Activated T-helper 1 cell treated with anti-CD3 and anti-CD28 coated beads, Interleukin-12 subunit alpha, Interleukin-12 subunit beta, Interleukin-2, Interleukin-4 antibody, amounts not matched to agents 30 ng/mL and 10 ng/mL and 1 ng/mL, durations not matched to agents 14 hours and 24 hours and 36 hours (primary cell): ENCODE data around the gene AGBL2. TPM values are rescaled to one million over a fixed set of nuclear protein-coding genes. Genes with fewer than 3 reads are reported as not detected.
A peak's percentile ranks its signal among the peaks of the same experiment; 100 is the strongest.
"Not testable (repeated sequence)": the region's sequence is repeated elsewhere in the genome, so short reads cannot be mapped to it uniquely, and the experiment has no call there.

Experiments used
- DNase-seq: peaks from one replicate; pipeline ENCODE4 v3.0.0; 2021; ENCODE audit warnings: low spot score
- H3K27ac Mint-ChIP-seq: one replicate; pipeline ENCODE4 v1.8.0; 2021; ENCODE audit warnings: mild to moderate bottlenecking, mixed read lengths
- H3K27me3 Mint-ChIP-seq: one replicate; pipeline ENCODE4 v1.8.0; 2022; ENCODE audit warnings: mild to moderate bottlenecking, moderate library complexity, mixed read lengths; ENCODE audit not compliant: insufficient read depth
- H3K36me3 Mint-ChIP-seq: one replicate; pipeline ENCODE4 v1.8.0; 2021; ENCODE audit warnings: low read depth, mixed read lengths
- H3K4me1 Mint-ChIP-seq: one replicate; pipeline ENCODE4 v1.8.0; 2021; ENCODE audit warnings: low read depth, mixed read lengths
- H3K4me3 Mint-ChIP-seq: one replicate; pipeline ENCODE4 v1.8.0; 2021; ENCODE audit warnings: mild to moderate bottlenecking, moderate library complexity, mixed read lengths
- H3K9me3 Mint-ChIP-seq: one replicate; pipeline ENCODE4 v1.8.0; 2021; ENCODE audit warnings: mixed read lengths
- intact Hi-C: fragments of 100-400 bp; cut with micrococcal nuclease; formaldehyde crosslinking; loops from one replicate; pipeline ENCODE4 v1.15.1; 2024
- total RNA-seq: library from RNA; stranded (reverse); gene quantifications from 2 replicates; pipeline ENCODE4 v1.2.3, GENCODE V29; 2022

Gene AGBL2
- total RNA-seq, 1 donor from 2014 or later: 5.5 TPM

GRCh38 chr11:47720651-47721050 is 5.5 kb upstream of the AGBL2 start:
- Mint-ChIP-seq H3K9me3 (no peaks in the 10 kb centered on the region), H3K27me3 (no peaks in the 10 kb centered on the region), H3K36me3 (peaks cover 42% of the 10 kb centered on the region), H3K27ac (no peak overlapping the region), H3K4me1 (peaks cover 11% of the 10 kb centered on the region), H3K4me3 (no peak overlapping the region)
- intact Hi-C loops: no loop called here
- no peak for DNase-seq

DNA sequence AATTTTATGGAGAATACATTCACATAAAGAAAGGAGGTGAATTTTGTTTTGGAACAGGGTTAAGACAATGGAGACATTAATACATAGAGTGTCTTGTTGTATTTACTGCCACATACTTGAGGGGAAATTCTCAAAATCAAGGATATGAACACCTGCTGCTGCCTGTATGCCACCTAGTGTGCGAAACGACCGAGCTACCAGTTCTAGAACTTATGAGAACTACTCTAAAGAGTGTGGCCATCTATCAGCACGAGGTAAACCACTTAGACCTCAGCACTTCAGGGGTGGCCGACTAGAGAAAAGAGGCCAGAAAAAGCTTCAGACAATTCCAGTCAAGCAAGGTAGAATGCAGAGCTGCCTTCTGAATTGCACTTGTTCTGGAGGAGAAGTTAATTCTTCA is 1.5 kb upstream of the AGBL2 start:
- Mint-ChIP-seq H3K27ac (peak overlapping the region; percentile 48), H3K36me3 (peaks cover 24% of the 10 kb centered on the region), H3K27me3 (no peaks in the 10 kb centered on the region), H3K4me1 (peaks cover 31% of the 10 kb centered on the region), H3K4me3 (no peak overlapping the region), H3K9me3 (no peaks in the 10 kb centered on the region)
- intact Hi-C loops: no loop called here
- no peak for DNase-seq

GRCh38 chr11:47714554-47715081 is 551 bp downstream of the AGBL2 start:
- no peak for DNase-seq
- Mint-ChIP-seq H3K27ac (peak overlapping the region; percentile 96), H3K4me3 (peak overlapping the region; percentile 93), H3K36me3 (peaks cover 20% of the 10 kb centered on the region), H3K27me3 (no peaks in the 10 kb centered on the region), H3K9me3 (no peaks in the 10 kb centered on the region), H3K4me1 (peaks cover 31% of the 10 kb centered on the region)
- intact Hi-C loops: loop anchor here (1.0 to 2.0 kb wide), 6 partner anchors 51 to 288 kb away; partner anchors contain the start of genes FNBP4, KBTBD4, MTCH2 and NDUFS3

- Mint-ChIP-seq H3K27me3 (no peaks in the 10 kb centered on the region), H3K4me1 (peaks cover 28% of the 10 kb centered on the region), H3K27ac (no peak overlapping the region), H3K4me3 (no peak overlapping the region), H3K9me3 (peaks cover 6% of the 10 kb centered on the region), H3K36me3 (peaks cover 11% of the 10 kb centered on the region)
- intact Hi-C loops: no loop called here
- DNase-seq: no peak
These were observed 3.4 kb downstream of the AGBL2 start for GRCh38 chr11:47711816-47712215.

DNA sequence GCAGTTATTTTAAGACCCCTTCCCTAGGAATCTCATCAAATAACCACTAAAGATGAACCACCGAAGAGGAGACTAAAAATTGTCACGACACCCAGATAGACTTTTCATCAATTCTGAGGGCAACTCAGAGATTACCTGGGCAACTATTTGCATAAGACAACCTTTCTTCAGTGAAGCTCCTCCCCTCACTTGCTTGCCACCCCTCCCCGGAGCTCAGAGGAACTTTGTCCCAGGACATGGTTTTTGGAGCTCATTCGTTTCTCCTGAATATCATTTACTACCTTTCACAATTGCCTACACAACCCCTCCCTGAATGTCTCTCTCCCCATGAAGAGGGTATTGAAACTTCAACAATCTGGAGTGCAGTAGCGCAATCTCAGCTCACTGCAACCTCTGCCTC is 3.9 kb downstream of the AGBL2 start:
- H3K36me3 Mint-ChIP-seq: peaks cover 6% of the 10 kb centered on the region
- no peak overlapping the region for H3K27ac Mint-ChIP-seq
- DNase-seq: no peak
- no peak overlapping the region for H3K4me3 Mint-ChIP-seq
- H3K9me3 Mint-ChIP-seq: peaks cover 6% of the 10 kb centered on the region
- H3K27me3 Mint-ChIP-seq: no peaks in the 10 kb centered on the region
- H3K4me1 Mint-ChIP-seq: peaks cover 23% of the 10 kb centered on the region
- intact Hi-C loops: no loop called here

DNA sequence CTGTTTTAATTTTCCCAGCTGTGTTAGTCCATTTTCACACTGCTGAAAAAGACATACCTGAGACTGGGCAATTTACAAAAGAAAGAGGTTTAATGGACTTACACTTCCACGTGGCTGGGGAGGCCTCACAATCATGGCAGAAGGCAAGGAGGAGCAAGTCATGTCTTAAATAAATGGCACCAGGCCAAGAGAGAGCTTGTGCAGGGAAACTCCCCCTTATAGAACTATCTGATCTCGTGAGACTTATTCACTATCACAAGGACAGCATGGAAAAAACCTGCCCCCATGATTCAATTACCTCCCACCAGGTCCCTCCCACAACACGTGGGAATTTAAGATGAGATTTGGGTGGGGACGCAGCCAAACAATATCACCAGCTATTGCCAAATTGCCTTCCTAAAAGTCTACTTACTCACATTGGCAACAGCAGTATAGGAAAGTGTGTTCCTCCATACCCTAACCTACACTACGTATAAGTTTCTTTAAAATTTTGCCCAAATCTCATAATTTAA is 7.8 kb downstream of the AGBL2 start:
- H3K9me3 Mint-ChIP-seq, H3K27me3 Mint-ChIP-seq, H3K27ac Mint-ChIP-seq, H3K4me1 Mint-ChIP-seq, intact Hi-C loops, H3K36me3 Mint-ChIP-seq, H3K4me3 Mint-ChIP-seq, DNase-seq: not testable (repeated sequence)

- H3K36me3 Mint-ChIP-seq: peaks cover 3% of the 10 kb centered on the region
- H3K4me3 Mint-ChIP-seq: no peak overlapping the region
- H3K27ac Mint-ChIP-seq: no peak overlapping the region
- H3K27me3 Mint-ChIP-seq: no peaks in the 10 kb centered on the region
- intact Hi-C loops: no loop called here
- H3K9me3 Mint-ChIP-seq: peaks cover 6% of the 10 kb centered on the region
- DNase-seq: no peak
- no peaks in the 10 kb centered on the region for H3K4me1 Mint-ChIP-seq
These were observed 9.4 kb downstream of the AGBL2 start for GRCh38 chr11:47705721-47706120.

- Mint-ChIP-seq H3K9me3 (no peaks in the 10 kb centered on the region), H3K36me3 (no peaks in the 10 kb centered on the region), H3K27ac (no peak overlapping the region), H3K4me3 (no peak overlapping the region), H3K27me3 (no peaks in the 10 kb centered on the region), H3K4me1 (no peaks in the 10 kb centered on the region)
- DNase-seq: no peak
- intact Hi-C loops: no loop called here
These were observed 23.2 kb downstream of the AGBL2 start for GRCh38 chr11:47691979-47692378.

DNA sequence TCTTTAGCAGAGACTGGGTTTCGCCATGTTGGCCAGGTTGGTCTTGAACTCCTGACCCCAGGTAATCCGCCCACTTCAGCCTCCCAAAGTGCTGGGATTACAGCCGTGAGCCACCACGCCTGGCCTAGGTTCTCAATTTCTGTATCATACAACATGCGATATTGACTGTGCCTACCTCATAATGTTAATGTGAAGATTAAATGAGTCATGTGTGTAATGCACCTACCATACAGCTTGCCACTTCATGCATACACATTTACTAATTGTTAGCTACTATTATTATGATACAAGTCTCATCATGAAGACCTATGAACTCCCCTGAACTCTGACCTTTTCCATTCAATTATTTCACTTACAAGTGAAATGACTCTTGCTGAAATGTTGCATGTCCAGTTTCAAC is 25.7 kb downstream of the AGBL2 start:
- Mint-ChIP-seq H3K4me3 (no peak overlapping the region), H3K4me1 (no peaks in the 10 kb centered on the region)

DNA sequence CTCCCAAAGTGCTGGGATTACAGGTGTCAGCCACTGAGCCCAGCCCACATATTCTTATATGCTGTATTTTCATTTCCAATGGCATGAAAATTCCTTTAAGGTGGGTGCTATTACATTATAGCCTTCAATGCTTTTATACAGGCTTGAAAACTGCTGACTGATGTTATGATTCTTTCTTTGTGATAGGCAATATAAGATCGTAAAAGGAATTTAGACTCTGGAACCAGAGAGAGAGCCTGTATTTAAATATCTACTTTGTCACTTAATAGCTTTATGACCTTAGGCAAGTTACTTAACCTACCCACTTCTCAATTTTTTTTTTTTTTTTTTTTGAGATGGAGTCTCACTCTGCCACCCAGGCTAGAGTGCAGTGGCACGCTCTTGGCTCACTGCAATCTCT is 26.2 kb downstream of the AGBL2 start:
- H3K36me3 Mint-ChIP-seq: no peaks in the 10 kb centered on the region
- intact Hi-C loops: no loop called here

More for the DNA sequence above, 25.7 kb downstream of the AGBL2 start:
- intact Hi-C loops: no loop called here
- Mint-ChIP-seq H3K27ac (no peak overlapping the region), H3K36me3 (no peaks in the 10 kb centered on the region), H3K9me3 (no peaks in the 10 kb centered on the region), H3K27me3 (no peaks in the 10 kb centered on the region)
- DNase-seq: no peak

DNA sequence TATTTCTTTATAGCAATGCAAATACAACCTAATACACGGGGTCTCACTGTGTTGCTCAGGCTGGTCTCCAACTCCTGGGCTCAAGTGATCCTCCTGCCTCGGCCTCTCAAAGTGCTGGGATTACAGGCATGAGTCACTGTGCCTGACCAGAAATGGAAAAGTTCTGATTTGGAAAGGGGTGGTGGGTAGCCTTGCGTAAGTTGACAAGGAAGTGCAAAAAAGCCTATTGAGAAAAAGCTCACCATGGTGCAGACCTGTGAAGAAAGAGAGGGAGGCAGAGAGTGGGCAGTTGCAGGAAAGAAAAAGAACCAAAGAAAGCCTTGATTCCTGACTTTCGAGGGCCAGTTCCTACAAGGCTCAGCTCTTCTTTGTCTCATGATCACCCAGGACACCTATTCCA is 27.1 kb downstream of the AGBL2 start:
- no peaks in the 10 kb centered on the region for H3K27me3 Mint-ChIP-seq
- intact Hi-C loops: no loop called here
- no peak overlapping the region for H3K4me3 Mint-ChIP-seq
- no peak for DNase-seq
- no peak overlapping the region for H3K27ac Mint-ChIP-seq
- no peaks in the 10 kb centered on the region for H3K9me3 Mint-ChIP-seq
- H3K4me1 Mint-ChIP-seq: no peaks in the 10 kb centered on the region
- no peaks in the 10 kb centered on the region for H3K36me3 Mint-ChIP-seq

More for the DNA sequence above, 26.2 kb downstream of the AGBL2 start:
- H3K27me3 Mint-ChIP-seq: no peaks in the 10 kb centered on the region
- H3K4me1 Mint-ChIP-seq: no peaks in the 10 kb centered on the region
- H3K27ac Mint-ChIP-seq: no peak overlapping the region
- no peak for DNase-seq
- no peak overlapping the region for H3K4me3 Mint-ChIP-seq
- H3K9me3 Mint-ChIP-seq: no peaks in the 10 kb centered on the region

GRCh38 chr11:47686704-47687103 is 28.5 kb downstream of the AGBL2 start:
- DNase-seq, intact Hi-C loops, H3K36me3 Mint-ChIP-seq, H3K27me3 Mint-ChIP-seq, H3K4me1 Mint-ChIP-seq, H3K4me3 Mint-ChIP-seq, H3K9me3 Mint-ChIP-seq, H3K27ac Mint-ChIP-seq: not testable (repeated sequence)

- Mint-ChIP-seq H3K9me3 (no peaks in the 10 kb centered on the region), H3K4me3 (no peak overlapping the region), H3K4me1 (no peaks in the 10 kb centered on the region), H3K27me3 (no peaks in the 10 kb centered on the region), H3K36me3 (no peaks in the 10 kb centered on the region), H3K27ac (no peak overlapping the region)
- intact Hi-C loops: no loop called here
- no peak for DNase-seq
These were observed 29.0 kb downstream of the AGBL2 start for GRCh38 chr11:47686151-47686550.

GRCh38 chr11:47675851-47676250 is 39.3 kb downstream of the AGBL2 start:
- Mint-ChIP-seq H3K36me3 (no peaks in the 10 kb centered on the region), H3K27ac (no peak overlapping the region), H3K27me3 (no peaks in the 10 kb centered on the region), H3K4me1 (no peaks in the 10 kb centered on the region), H3K4me3 (no peak overlapping the region), H3K9me3 (no peaks in the 10 kb centered on the region)
- DNase-seq: no peak
- intact Hi-C loops: no loop called here
